Transverse colon (tissue), 4 donors: ENCODE results near the gene ZNF143.

ENCODE experiments used
- CTCF ChIP-seq, 5 experiments: fragments of 200-600 bp in 3 of 5; fragments of 450-650 bp in 2 of 5; sonication (generic) in 3 of 5; IDR thresholded peaks; 1 replicate in 2 of 5; 2 replicates in 3 of 5; pipeline ENCODE4 v1.5.1; 2016 to 2017; ENCODE audit warnings: antibody characterized with exemption in 5 of 5, inconsistent platforms in 3 of 5, mild to moderate bottlenecking in 2 of 5, moderate library complexity in 1 of 5
- EP300 ChIP-seq: sonication (generic); formaldehyde crosslinking; IDR thresholded peaks from one replicate; pipeline ENCODE4 v1.6.1; 2017; ENCODE audit warnings: antibody characterized with exemption, low read depth
- POLR2A ChIP-seq: fragments of 450-650 bp; IDR thresholded peaks from one replicate; pipeline ENCODE4 v1.6.1; 2016; ENCODE audit warnings: antibody characterized with exemption, mild to moderate bottlenecking, moderate library complexity
- POLR2AphosphoS5 ChIP-seq, 3 donors: sonication (generic); formaldehyde crosslinking; IDR thresholded peaks; one replicate each; pipeline ENCODE4 v1.6.1; 2016; ENCODE audit warnings: antibody characterized with exemption in 3 of 3

GRCh38 chr11:9573052-9573774 lies 112.4 kb downstream of the ZNF143 start, which contains the start of gene WEE1:
- no peak for TF ChIP-seq CTCF (IDR thresholded peaks at IDR 0.05)
- peak; percentile 65 to 85 (median 81) for TF ChIP-seq POLR2AphosphoS5 (IDR thresholded peaks at IDR 0.05)
- TF ChIP-seq EP300: no peak
- peak; percentile 92 for TF ChIP-seq POLR2A
